ENCODE measurements around the gene RWDD4.

DNA sequence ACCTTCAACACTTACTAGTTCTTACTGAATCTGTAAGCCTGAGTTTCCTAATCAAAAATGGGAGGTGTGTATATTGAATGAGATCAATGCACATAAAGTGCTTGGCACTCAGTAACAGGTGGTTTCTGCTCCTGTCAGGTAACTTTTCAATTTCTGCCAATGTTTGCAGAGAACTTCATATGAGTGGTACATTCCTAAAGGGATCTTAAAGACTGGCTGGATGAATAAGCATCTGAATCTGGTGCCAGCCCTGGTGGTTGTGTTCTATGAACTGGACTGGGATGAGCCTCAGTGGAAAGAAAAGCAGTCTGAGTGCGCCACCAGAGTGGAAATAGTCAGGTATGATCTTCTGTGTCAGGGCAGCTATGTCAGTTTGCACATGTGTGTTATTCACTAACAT lies 7.1 kb upstream of the RWDD4 start:
- TF ChIP-seq, protein P1, sequence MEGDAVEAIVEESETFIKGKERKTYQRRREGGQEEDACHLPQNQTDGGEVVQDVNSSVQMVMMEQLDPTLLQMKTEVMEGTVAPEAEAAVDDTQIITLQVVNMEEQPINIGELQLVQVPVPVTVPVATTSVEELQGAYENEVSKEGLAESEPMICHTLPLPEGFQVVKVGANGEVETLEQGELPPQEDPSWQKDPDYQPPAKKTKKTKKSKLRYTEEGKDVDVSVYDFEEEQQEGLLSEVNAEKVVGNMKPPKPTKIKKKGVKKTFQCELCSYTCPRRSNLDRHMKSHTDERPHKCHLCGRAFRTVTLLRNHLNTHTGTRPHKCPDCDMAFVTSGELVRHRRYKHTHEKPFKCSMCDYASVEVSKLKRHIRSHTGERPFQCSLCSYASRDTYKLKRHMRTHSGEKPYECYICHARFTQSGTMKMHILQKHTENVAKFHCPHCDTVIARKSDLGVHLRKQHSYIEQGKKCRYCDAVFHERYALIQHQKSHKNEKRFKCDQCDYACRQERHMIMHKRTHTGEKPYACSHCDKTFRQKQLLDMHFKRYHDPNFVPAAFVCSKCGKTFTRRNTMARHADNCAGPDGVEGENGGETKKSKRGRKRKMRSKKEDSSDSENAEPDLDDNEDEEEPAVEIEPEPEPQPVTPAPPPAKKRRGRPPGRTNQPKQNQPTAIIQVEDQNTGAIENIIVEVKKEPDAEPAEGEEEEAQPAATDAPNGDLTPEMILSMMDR (conservative IDR thresholded peaks at IDR 0.05; ENCODE audit: low read depth, low read length) = no peak
- no peak for TF ChIP-seq EZH2 (IDR thresholded peaks at IDR 0.05; ENCODE audit: borderline replicate concordance, low read depth, low read length, poor library complexity, severe bottlenecking)

Data from A673 (cell line).